Liver (tissue), 9 donors: ENCODE results near the gene SELENBP1. TPM values are rescaled to one million over a fixed set of nuclear protein-coding genes. Genes with fewer than 3 reads are reported as not detected.

Experiments used
- DNase-seq: peaks from one replicate; pipeline ENCODE4 v3.0.0-alpha.2; 2017; ENCODE audit warnings: low spot score
- H3K27ac ChIP-seq, 2 donors: one replicate each; pipeline ENCODE4 v1.7.0; 2013; ENCODE audit warnings: inconsistent platforms in 2 of 2, low read length in 2 of 2, control low read depth in 1 of 2, low read depth in 1 of 2, mild to moderate bottlenecking in 1 of 2
- H3K27me3 ChIP-seq, 4 donors: one replicate each; pipeline versions ENCODE4 v1.6.1 to v1.7.0; 2013; ENCODE audit warnings: low read length in 3 of 4, inconsistent platforms in 1 of 4, mild to moderate bottlenecking in 1 of 4, moderate library complexity in 1 of 4; ENCODE audit not compliant: control insufficient read depth in 4 of 4, insufficient read depth in 4 of 4
- H3K36me3 ChIP-seq, 4 donors: one replicate each; pipeline versions ENCODE4 v1.6.1 to v1.7.0; 2013; ENCODE audit warnings: low read length in 3 of 4, mild to moderate bottlenecking in 3 of 4, low read depth in 1 of 4, moderate library complexity in 1 of 4; ENCODE audit not compliant: control insufficient read depth in 4 of 4, insufficient read depth in 3 of 4
- H3K4me1 ChIP-seq, 4 donors: one replicate each; pipeline versions ENCODE4 v1.6.1 to v1.7.0; 2013; ENCODE audit warnings: low read length in 3 of 4, mild to moderate bottlenecking in 3 of 4, moderate library complexity in 1 of 4; ENCODE audit not compliant: control insufficient read depth in 4 of 4, insufficient read depth in 4 of 4
- H3K4me3 ChIP-seq, 3 donors: one replicate each; pipeline versions ENCODE4 v1.6.1 to v1.7.0; 2013; ENCODE audit warnings: low read length in 3 of 3, control low read depth in 1 of 3, low read depth in 1 of 3, mild to moderate bottlenecking in 1 of 3
- H3K9ac ChIP-seq, 2 donors: one replicate each; pipeline ENCODE4 v1.7.0; 2013; ENCODE audit warnings: low read length in 2 of 2, mild to moderate bottlenecking in 2 of 2, moderate library complexity in 2 of 2, control low read depth in 1 of 2, low read depth in 1 of 2
- H3K9me3 ChIP-seq, 4 donors: one replicate each; pipeline versions ENCODE4 v1.6.1 to v1.7.0; 2013; ENCODE audit warnings: low read length in 3 of 4; ENCODE audit not compliant: control insufficient read depth in 4 of 4
- ATF3 ChIP-seq: IDR thresholded peaks from 2 replicates; pipeline ENCODE4 v1.6.1; 2016; ENCODE audit warnings: antibody characterized with exemption
- CTCF ChIP-seq: fragments of 150-350 bp; IDR thresholded peaks from 2 replicates; pipeline ENCODE4 v1.5.1; 2017; ENCODE audit warnings: improper control_type of control experiment, low read depth, low read length; ENCODE audit not compliant: missing input control
- EGR1 ChIP-seq, 2 donors: IDR thresholded peaks; 2 replicates each; pipeline ENCODE4 v1.6.1; 2016 to 2018; ENCODE audit warnings: antibody characterized with exemption in 2 of 2, low read depth in 2 of 2
- FOXA1 ChIP-seq: IDR thresholded peaks from 2 replicates; pipeline ENCODE4 v1.6.1; 2016; ENCODE audit warnings: antibody characterized with exemption
- FOXA2 ChIP-seq: IDR thresholded peaks from 2 replicates; pipeline ENCODE4 v1.6.1; 2016; ENCODE audit warnings: antibody characterized with exemption
- GABPA ChIP-seq, 2 donors: IDR thresholded peaks in 1 of 2; conservative IDR thresholded peaks in 1 of 2; 2 replicates each; pipeline ENCODE4 v1.6.1; 2016; ENCODE audit warnings: antibody characterized with exemption in 2 of 2, mild to moderate bottlenecking in 1 of 2, moderate library complexity in 1 of 2
- HNF4A ChIP-seq, 2 donors: conservative IDR thresholded peaks; 2 replicates each; pipeline ENCODE4 v1.6.1; 2016; ENCODE audit warnings: antibody characterized with exemption in 2 of 2, mild to moderate bottlenecking in 2 of 2
- HNF4G ChIP-seq: IDR thresholded peaks from 2 replicates; pipeline ENCODE4 v1.6.1; 2016; ENCODE audit warnings: antibody characterized with exemption
- JUND ChIP-seq, 2 donors: IDR thresholded peaks; 2 replicates each; pipeline ENCODE4 v1.6.1; 2016; ENCODE audit warnings: antibody characterized with exemption in 2 of 2
- MAX ChIP-seq: IDR thresholded peaks from 2 replicates; pipeline ENCODE4 v1.6.1; 2016; ENCODE audit warnings: antibody characterized with exemption
- NR2F2 ChIP-seq: IDR thresholded peaks from 2 replicates; pipeline ENCODE4 v1.6.1; 2016; ENCODE audit warnings: antibody characterized with exemption
- RAD21 ChIP-seq, 2 donors: IDR thresholded peaks; 2 replicates each; pipeline ENCODE4 v1.6.1; 2016; ENCODE audit warnings: antibody characterized with exemption in 2 of 2, mild to moderate bottlenecking in 2 of 2
- REST ChIP-seq: IDR thresholded peaks from 2 replicates; pipeline ENCODE4 v1.6.1; 2016; ENCODE audit warnings: antibody characterized with exemption, mild to moderate bottlenecking
- RXRA ChIP-seq, 2 donors: IDR thresholded peaks; 2 replicates each; pipeline ENCODE4 v1.6.1; 2017 to 2018; ENCODE audit warnings: antibody characterized with exemption in 2 of 2, mild to moderate bottlenecking in 1 of 2
- SP1 ChIP-seq: IDR thresholded peaks from 2 replicates; pipeline ENCODE4 v1.6.1; 2018; ENCODE audit warnings: antibody characterized with exemption, mild to moderate bottlenecking
- TAF1 ChIP-seq: conservative IDR thresholded peaks from 2 replicates; pipeline ENCODE4 v1.6.1; 2016; ENCODE audit warnings: antibody characterized with exemption, mild to moderate bottlenecking
- YY1 ChIP-seq: IDR thresholded peaks from 2 replicates; pipeline ENCODE4 v1.6.1; 2016; ENCODE audit warnings: antibody characterized with exemption, mild to moderate bottlenecking
- ZBTB33 ChIP-seq: IDR thresholded peaks from 2 replicates; pipeline ENCODE4 v1.6.1; 2016; ENCODE audit warnings: antibody characterized with exemption
- WGBS: extraction: QIAGEN DNeasy Blood & Tissue Kit; methylation state at CpG from one replicate; pipeline ENCODE4 v1.1.7; 2013; 5-methylcytosine and 5-hydroxymethylcytosine counted together
- polyA plus RNA-seq, 2 donors: library from polyadenylated mRNA; stranded (reverse) in 1 of 2; unstranded in 1 of 2; fragments of 200-250 nt in 1 of 2; fragments of >200 nt in 1 of 2; fragmentation: Nextera tagmentation in 1 of 2; extraction: Ambion mirVana in 1 of 2; gene quantifications; one replicate each; pipeline versions ENCODE4 v1.2.1 to v1.2.3, GENCODE V29; 2013 to 2015
- total RNA-seq, 2 donors: library from RNA; depleted of rRNA; stranded (reverse); fragments of >200 nt; gene quantifications; one replicate each; pipeline ENCODE4 v1.2.3, GENCODE V29; 2014
- donor health status: healthy.
- donor health status: healthy.
- donor health status: healthy.
- donor health status: healthy.
- donor health status: healthy.

The SELENBP1 gene
- total RNA-seq (100 to 1,000 TPM; 152 to 387 TPM), polyA plus RNA-seq (100 to 1,000 TPM; 141 to 209 TPM)

GRCh38 chr1:151372058-151372934 is at the start of gene SELENBP1:
TSS of gene SELENBP1 (minus strand) at chr1:151372705. CDS start at chr1:151372641, 64 bp downstream.
- 15% methylated on average over 11 of the region's 11 CpGs for WGBS
- Histone ChIP-seq H3K4me1 (peaks cover 18 to 52% (median 44%) of the 10 kb centered on the region in 4 donors), H3K27me3 (no peaks in the 10 kb centered on the region), H3K9ac (peak within 1 kb of the TSS; percentile 70 to 91), H3K4me3 (peak within 1 kb of the TSS; percentile 67 to 77 (median 76)), H3K36me3 (peaks cover 0 to 2% (median 0%) of the 10 kb centered on the region in 4 donors), H3K27ac (peak within 1 kb of the TSS; percentile 85 to 86), H3K9me3 (no peaks in the 10 kb centered on the region)
- peak in 1 of 2 donors; percentile 54 for TF ChIP-seq JUND (IDR thresholded peaks at IDR 0.05)
- peak in 1 of 2 donors; percentile 31 for TF ChIP-seq RAD21 (IDR thresholded peaks at IDR 0.05)
- TF ChIP-seq FOXA1, result no peak
- TF ChIP-seq CTCF, result no peak
- TF ChIP-seq SP1, result peak; percentile 64
- peak; percentile 36 for TF ChIP-seq YY1
- TF ChIP-seq EGR1 (IDR thresholded peaks at IDR 0.05; ENCODE audit: low read depth in 2 of 2), result peak in 1 of 2 donors; percentile 42
- TF ChIP-seq RXRA (IDR thresholded peaks at IDR 0.05), result peak; percentile 77 to 79
- peak; percentile 77 for TF ChIP-seq REST
- peak; percentile 89 for TF ChIP-seq TAF1
- peak; percentile 4 for TF ChIP-seq HNF4G
- TF ChIP-seq MAX, result peak; percentile 55
- peak; percentile 51 for TF ChIP-seq FOXA2
- peak; percentile 59 to 76 for TF ChIP-seq HNF4A (conservative IDR thresholded peaks at IDR 0.05)
- TF ChIP-seq ZBTB33, result no peak
- TF ChIP-seq GABPA (IDR thresholded peaks at IDR 0.05 in 1 of 2, conservative IDR thresholded peaks at IDR 0.05 in 1 of 2), result no peak
- TF ChIP-seq NR2F2, result peak; percentile 66
- TF ChIP-seq ATF3, result no peak
- peak; percentile 91 for DNase-seq
